Activated T-helper 1 cell treated with anti-CD3 and anti-CD28 coated beads, Interleukin-12 subunit alpha, Interleukin-12 subunit beta, Interleukin-2, Interleukin-4 antibody, amounts not matched to agents 30 ng/mL and 10 ng/mL and 1 ng/mL, durations not matched to agents 14 hours and 24 hours and 36 hours (primary cell): ENCODE results near the gene NUTM2G. TPM values are rescaled to one million over a fixed set of nuclear protein-coding genes. Genes with fewer than 3 reads are reported as not detected.
"Not testable (repeated sequence)": the region's sequence is repeated elsewhere in the genome, so short reads cannot be mapped to it uniquely, and the experiment has no call there.

Experiments used
- DNase-seq: peaks from one replicate; pipeline ENCODE4 v3.0.0; 2021; ENCODE audit warnings: low spot score
- H3K27ac Mint-ChIP-seq: one replicate; pipeline ENCODE4 v1.8.0; 2021; ENCODE audit warnings: mild to moderate bottlenecking, mixed read lengths
- H3K27me3 Mint-ChIP-seq: one replicate; pipeline ENCODE4 v1.8.0; 2022; ENCODE audit warnings: mild to moderate bottlenecking, moderate library complexity, mixed read lengths; ENCODE audit not compliant: insufficient read depth
- H3K36me3 Mint-ChIP-seq: one replicate; pipeline ENCODE4 v1.8.0; 2021; ENCODE audit warnings: low read depth, mixed read lengths
- H3K4me1 Mint-ChIP-seq: one replicate; pipeline ENCODE4 v1.8.0; 2021; ENCODE audit warnings: low read depth, mixed read lengths
- H3K4me3 Mint-ChIP-seq: one replicate; pipeline ENCODE4 v1.8.0; 2021; ENCODE audit warnings: mild to moderate bottlenecking, moderate library complexity, mixed read lengths
- H3K9me3 Mint-ChIP-seq: one replicate; pipeline ENCODE4 v1.8.0; 2021; ENCODE audit warnings: mixed read lengths
- intact Hi-C: fragments of 100-400 bp; cut with micrococcal nuclease; formaldehyde crosslinking; loops from one replicate; pipeline ENCODE4 v1.15.1; 2024
- total RNA-seq: library from RNA; stranded (reverse); gene quantifications from 2 replicates; pipeline ENCODE4 v1.2.3, GENCODE V29; 2022

The NUTM2G gene
- not detected in 2 replicates for total RNA-seq

GRCh38 chr9:96928543-96928942 lies at the start of gene NUTM2G:
TSS of gene NUTM2G (plus strand) at chr9:96928843. CDS start at chr9:96929025, 182 bp downstream.
- H3K27ac Mint-ChIP-seq, H3K36me3 Mint-ChIP-seq, DNase-seq, H3K4me1 Mint-ChIP-seq, H3K4me3 Mint-ChIP-seq, H3K9me3 Mint-ChIP-seq, H3K27me3 Mint-ChIP-seq, intact Hi-C loops: not testable (repeated sequence)

GRCh38 chr9:96883922-96884321 lies 44.7 kb upstream of the NUTM2G start:
- Mint-ChIP-seq H3K36me3 (peaks cover 3% of the 10 kb centered on the region), H3K9me3 (peaks cover 2% of the 10 kb centered on the region), H3K4me1 (no peaks in the 10 kb centered on the region), H3K27ac (no peak overlapping the region), H3K4me3 (no peak overlapping the region), H3K27me3 (peaks cover 6% of the 10 kb centered on the region)
- no peak for DNase-seq
- intact Hi-C loops: no loop called here

DNA sequence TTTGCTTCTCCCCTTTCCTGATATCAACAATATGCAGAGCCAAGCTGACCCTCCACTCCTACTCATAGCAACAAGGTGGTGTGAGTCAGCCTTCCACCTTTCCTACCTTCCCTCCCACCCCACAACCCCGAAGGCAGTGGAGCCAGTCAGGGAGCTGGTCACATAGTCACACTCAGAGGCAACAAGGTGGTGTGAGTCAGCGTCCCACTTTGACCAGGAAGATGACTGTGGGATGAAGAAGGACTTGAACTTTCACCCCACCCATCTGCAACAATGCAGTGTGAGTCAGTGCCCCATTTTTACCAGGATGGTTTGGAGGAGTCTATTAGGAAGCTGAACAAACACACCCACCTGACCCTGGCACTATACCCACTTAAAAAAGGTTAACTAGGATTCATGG lies 44.2 kb upstream of the NUTM2G start:
- intact Hi-C loops: no loop called here
- Mint-ChIP-seq H3K27me3 (peaks cover 6% of the 10 kb centered on the region), H3K9me3 (peaks cover 2% of the 10 kb centered on the region), H3K4me1 (no peaks in the 10 kb centered on the region), H3K27ac (no peak overlapping the region), H3K4me3 (no peak overlapping the region), H3K36me3 (peaks cover 3% of the 10 kb centered on the region)
- no peak for DNase-seq

GRCh38 chr9:96885424-96885823 lies 43.2 kb upstream of the NUTM2G start:
- Mint-ChIP-seq H3K9me3 (peaks cover 2% of the 10 kb centered on the region), H3K27me3 (peaks cover 4% of the 10 kb centered on the region), H3K4me1 (no peaks in the 10 kb centered on the region), H3K4me3 (no peak overlapping the region), H3K36me3 (peaks cover 5% of the 10 kb centered on the region), H3K27ac (no peak overlapping the region)
- no peak for DNase-seq
- intact Hi-C loops: no loop called here

- Mint-ChIP-seq H3K36me3 (peaks cover 13% of the 10 kb centered on the region), H3K27ac (no peak overlapping the region), H3K27me3 (no peaks in the 10 kb centered on the region), H3K9me3 (peaks cover 2% of the 10 kb centered on the region), H3K4me1 (no peaks in the 10 kb centered on the region), H3K4me3 (no peak overlapping the region)
- intact Hi-C loops: no loop called here
- no peak for DNase-seq
Observed at GRCh38 chr9:96888591-96888990, 40.1 kb upstream of the NUTM2G start.

DNA sequence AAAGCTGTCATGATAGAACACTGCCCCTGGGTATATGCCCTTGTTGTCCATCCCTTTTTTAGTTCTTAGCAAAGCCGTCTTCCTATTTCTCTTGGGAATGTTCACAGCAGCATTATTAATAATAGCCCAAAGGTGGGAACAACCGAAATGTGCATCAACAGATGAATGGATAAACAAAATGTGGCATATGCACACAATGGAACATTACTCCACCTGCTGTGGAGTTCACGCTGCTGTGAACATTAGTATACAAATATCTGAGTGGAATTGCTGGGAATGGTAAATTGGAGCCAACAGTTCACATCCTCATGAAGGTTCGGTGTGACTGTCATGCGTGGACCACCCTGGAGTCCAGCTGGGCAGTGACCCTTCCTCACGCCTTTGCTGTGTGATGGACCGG lies 36.5 kb upstream of the NUTM2G start:
- no peaks in the 10 kb centered on the region for H3K4me1 Mint-ChIP-seq
- DNase-seq: no peak
- H3K27ac Mint-ChIP-seq: no peak overlapping the region
- H3K9me3 Mint-ChIP-seq: peaks cover 5% of the 10 kb centered on the region
- no peak overlapping the region for H3K4me3 Mint-ChIP-seq
- intact Hi-C loops: no loop called here
- no peaks in the 10 kb centered on the region for H3K27me3 Mint-ChIP-seq
- peaks cover 29% of the 10 kb centered on the region for H3K36me3 Mint-ChIP-seq

DNA sequence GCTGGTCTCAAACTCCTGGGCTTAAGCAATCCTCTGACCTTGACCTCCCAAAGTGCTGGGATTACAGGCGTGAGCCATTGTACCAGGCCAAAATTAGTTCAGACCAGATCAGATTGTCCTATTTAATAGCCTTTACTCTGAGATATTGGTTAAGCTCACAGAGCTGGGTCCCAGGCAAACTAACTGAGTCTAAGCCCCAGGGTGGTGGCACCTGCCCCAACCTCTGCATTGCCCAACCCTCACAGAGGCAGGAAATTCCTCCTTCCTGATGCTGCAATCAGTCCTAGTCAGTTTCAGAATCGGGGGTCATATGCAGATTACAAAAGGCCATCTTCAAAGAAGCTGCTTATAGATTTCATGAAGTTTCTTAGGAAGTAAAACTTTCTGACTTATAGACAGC lies 28.6 kb upstream of the NUTM2G start:
- not testable (repeated sequence) for H3K4me3 Mint-ChIP-seq

DNA sequence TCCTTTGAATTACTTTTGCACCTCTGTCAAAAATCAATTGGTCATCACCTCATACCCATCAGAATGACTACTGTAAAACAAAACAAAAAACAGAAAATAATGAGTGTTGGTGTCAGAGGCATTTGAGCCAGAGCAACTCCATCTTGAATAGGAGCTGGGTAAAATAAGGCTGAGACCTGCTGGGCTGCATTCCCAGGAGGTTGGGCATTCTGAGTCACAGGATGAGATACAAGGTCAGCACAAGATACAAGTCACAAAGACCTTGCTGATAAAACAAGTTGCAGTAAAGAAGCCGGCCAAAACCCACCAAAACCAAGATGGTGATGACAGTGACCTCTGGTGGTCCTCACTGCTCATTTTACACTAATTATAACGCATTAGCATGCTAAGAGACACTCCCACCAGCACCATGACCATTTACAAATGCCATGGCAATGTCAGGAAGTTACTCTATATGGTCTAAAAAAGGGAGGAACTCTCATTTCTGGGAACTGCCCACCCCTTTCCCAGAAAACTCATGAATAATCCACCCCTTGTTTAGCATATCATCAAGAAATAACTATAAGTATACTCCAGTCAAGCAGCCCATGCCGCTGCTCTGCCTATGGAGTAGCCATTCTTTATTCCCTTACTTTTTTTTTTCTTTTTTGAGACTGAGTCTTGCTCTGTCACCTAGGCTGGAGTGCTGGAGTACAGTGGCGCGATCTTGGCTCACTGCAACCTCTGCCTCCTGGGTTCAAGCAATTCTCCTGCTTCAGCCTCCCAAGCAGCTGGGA lies 23.5 kb upstream of the NUTM2G start:
- DNase-seq, H3K36me3 Mint-ChIP-seq, H3K9me3 Mint-ChIP-seq, H3K27me3 Mint-ChIP-seq, intact Hi-C loops, H3K4me1 Mint-ChIP-seq, H3K4me3 Mint-ChIP-seq, H3K27ac Mint-ChIP-seq: not testable (repeated sequence)

More for the DNA sequence above, 28.6 kb upstream of the NUTM2G start:
- intact Hi-C loops, H3K4me1 Mint-ChIP-seq, H3K9me3 Mint-ChIP-seq, H3K27me3 Mint-ChIP-seq, H3K27ac Mint-ChIP-seq, DNase-seq: not testable (repeated sequence)
- peaks cover 16% of the 10 kb centered on the region for H3K36me3 Mint-ChIP-seq

DNA sequence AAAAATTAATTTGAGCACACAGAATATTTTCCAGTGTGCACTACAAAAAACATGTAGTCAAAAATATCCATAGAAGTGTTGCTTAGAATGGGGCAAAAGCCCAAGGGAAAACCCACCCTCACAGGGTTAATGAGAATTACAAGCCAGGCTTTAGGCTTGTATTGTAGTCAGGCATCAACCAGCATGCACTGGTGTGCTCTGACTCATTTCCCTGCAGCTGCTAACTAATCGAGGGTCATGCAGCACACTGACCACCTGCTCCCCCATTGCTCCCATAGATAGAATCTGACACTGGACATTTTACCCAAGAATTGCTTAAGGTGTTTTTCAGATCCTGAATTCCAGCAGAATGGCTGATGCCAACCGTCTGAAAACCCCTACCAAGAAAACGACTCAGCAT lies 20.2 kb upstream of the NUTM2G start:
- H3K9me3 Mint-ChIP-seq, H3K4me3 Mint-ChIP-seq: not testable (repeated sequence)

DNA sequence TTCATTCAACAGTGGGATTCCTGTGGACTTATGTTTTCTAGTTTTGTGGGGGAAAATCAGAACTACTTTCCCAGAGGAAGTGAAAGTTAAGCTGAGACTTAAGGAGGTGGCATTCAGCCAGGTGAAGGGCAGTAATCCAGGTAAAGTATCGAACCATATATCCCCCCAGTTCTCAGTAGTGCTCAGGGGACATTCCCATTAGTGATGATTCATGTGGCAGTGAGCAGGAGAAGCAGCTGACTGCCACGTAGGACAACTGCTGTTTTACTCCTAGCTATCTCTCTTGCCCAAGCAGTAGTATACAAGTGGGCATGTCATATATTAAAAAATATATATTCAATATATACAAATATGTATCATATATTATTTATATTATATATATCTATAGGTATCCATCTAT lies 13.1 kb upstream of the NUTM2G start:
- intact Hi-C loops, H3K27ac Mint-ChIP-seq, H3K36me3 Mint-ChIP-seq, H3K4me1 Mint-ChIP-seq, H3K27me3 Mint-ChIP-seq, DNase-seq, H3K9me3 Mint-ChIP-seq, H3K4me3 Mint-ChIP-seq: not testable (repeated sequence)

More for the DNA sequence above, 20.2 kb upstream of the NUTM2G start:
- intact Hi-C loops, DNase-seq, H3K4me1 Mint-ChIP-seq, H3K27me3 Mint-ChIP-seq, H3K36me3 Mint-ChIP-seq, H3K27ac Mint-ChIP-seq: not testable (repeated sequence)

- H3K4me1 Mint-ChIP-seq, H3K27me3 Mint-ChIP-seq, DNase-seq, H3K4me3 Mint-ChIP-seq, intact Hi-C loops, H3K9me3 Mint-ChIP-seq, H3K27ac Mint-ChIP-seq, H3K36me3 Mint-ChIP-seq: not testable (repeated sequence)
Observed at GRCh38 chr9:96916531-96916930, 12.1 kb upstream of the NUTM2G start.

DNA sequence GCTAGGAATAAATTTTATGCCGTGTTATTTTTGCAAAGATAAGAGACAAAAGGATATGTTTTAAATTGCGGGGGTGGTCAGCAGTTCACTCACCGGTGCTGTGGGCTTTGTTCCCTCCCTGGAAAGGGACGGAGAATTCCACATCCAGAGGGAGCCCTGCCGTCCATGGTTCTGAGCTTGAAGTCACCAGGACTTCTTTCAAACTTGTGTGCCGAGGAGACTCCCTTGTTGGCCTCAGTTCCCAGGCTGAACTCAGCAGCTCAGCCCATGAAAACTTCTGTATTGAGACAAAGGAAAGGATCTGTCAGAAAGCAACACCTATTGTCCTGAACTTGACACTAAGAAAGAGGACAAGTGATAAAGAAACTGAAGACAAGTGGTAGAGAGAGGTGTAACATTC lies 10.1 kb upstream of the NUTM2G start:
- H3K27ac Mint-ChIP-seq, H3K9me3 Mint-ChIP-seq, H3K4me3 Mint-ChIP-seq, DNase-seq, intact Hi-C loops, H3K27me3 Mint-ChIP-seq, H3K36me3 Mint-ChIP-seq, H3K4me1 Mint-ChIP-seq: not testable (repeated sequence)

DNA sequence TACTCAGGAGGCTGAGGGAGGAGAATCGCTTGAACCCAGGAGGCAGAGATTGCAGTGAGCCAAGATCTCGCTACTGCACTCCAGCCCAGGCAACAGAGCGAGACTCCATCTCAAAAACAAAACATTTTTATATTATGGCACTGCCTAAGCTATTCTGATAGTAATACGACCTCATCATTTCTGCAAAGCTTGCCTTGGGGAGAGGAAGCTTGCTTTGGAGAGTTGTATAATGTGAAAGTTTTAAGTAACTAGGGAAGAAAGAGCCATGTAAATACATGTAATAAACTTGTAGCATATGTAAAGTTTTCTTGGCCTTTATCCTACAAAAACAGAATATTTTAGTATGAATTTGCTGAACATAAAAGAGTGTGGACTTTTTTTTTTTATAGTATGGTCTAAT lies 7.8 kb upstream of the NUTM2G start:
- DNase-seq: not testable (repeated sequence)

GRCh38 chr9:96925587-96925986 lies 3.1 kb upstream of the NUTM2G start:
- H3K36me3 Mint-ChIP-seq, intact Hi-C loops, H3K4me1 Mint-ChIP-seq, H3K9me3 Mint-ChIP-seq, H3K27ac Mint-ChIP-seq, H3K27me3 Mint-ChIP-seq, DNase-seq, H3K4me3 Mint-ChIP-seq: not testable (repeated sequence)

More for the DNA sequence above, 7.8 kb upstream of the NUTM2G start:
- H3K4me1 Mint-ChIP-seq, H3K36me3 Mint-ChIP-seq, H3K4me3 Mint-ChIP-seq, H3K9me3 Mint-ChIP-seq, H3K27me3 Mint-ChIP-seq, H3K27ac Mint-ChIP-seq, intact Hi-C loops: not testable (repeated sequence)
